H1 (cell line): ENCODE results near the gene ATR.

ENCODE experiments used
- EZH2 ChIP-seq: fragments of 200-600 bp; sonication (generic); IDR thresholded peaks from 2 replicates; pipeline ENCODE4 v1.7.1; 2012; ENCODE audit warnings: low read depth, mild to moderate bottlenecking, moderate library complexity, low read length, inconsistent platforms; ENCODE audit not compliant: severe bottlenecking
- YY1 ChIP-seq: IDR thresholded peaks from 2 replicates; pipeline ENCODE4 v1.6.1; 2011; ENCODE audit warnings: low read depth, mild to moderate bottlenecking, low read length

DNA sequence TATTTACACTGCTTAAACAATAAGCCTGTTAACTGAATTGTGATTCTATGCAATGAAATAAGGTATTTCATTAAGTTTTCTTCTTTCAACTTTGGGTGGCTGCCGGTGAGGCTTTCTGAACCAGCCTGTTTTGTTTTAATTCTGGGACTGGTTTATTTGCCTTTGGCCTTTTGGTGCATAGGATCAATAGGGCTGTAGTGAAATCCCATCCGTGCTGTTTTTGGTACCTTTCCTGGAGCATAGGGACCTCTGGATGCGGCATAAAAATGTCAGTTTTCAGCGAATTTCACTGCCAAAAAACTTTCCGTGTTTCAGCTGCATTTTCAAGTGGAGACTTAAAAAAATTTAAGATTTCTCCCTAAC, 18.2 kb upstream of the ATR start:
- TF ChIP-seq YY1 (no peak), EZH2 (no peak)
